Breast epithelium (tissue), 3 donors: Measurements from ENCODE around the gene TUBA1C.

Experiments used
- CTCF ChIP-seq, 3 donors: fragments of 450-650 bp; IDR thresholded peaks; one replicate each; pipeline ENCODE4 v1.5.1; 2016 to 2017; ENCODE audit warnings: antibody characterized with exemption in 3 of 3, mild to moderate bottlenecking in 3 of 3, moderate library complexity in 3 of 3
- POLR2AphosphoS5 ChIP-seq, 3 donors: sonication (generic); formaldehyde crosslinking; IDR thresholded peaks; one replicate each; pipeline ENCODE4 v1.6.1; 2017; ENCODE audit warnings: antibody characterized with exemption in 3 of 3

GRCh38 chr12:49264466-49264872, 413 bp upstream of the TUBA1C start:
- TF ChIP-seq POLR2AphosphoS5 (IDR thresholded peaks at IDR 0.05) (no peak), CTCF (IDR thresholded peaks at IDR 0.05) (no peak)
